HEK293 (cell line): Measurements from ENCODE around the gene CTNNBL1.

Experiments
- PRDM10 ChIP-seq: fragments of 450-650 bp; formaldehyde crosslinking; IDR thresholded peaks from 2 replicates; pipeline ENCODE4 v1.5.1; 2016; ENCODE audit warnings: missing biosample characterization, missing genetic modification characterization
- ZNF791 ChIP-seq: fragments of 450-650 bp; formaldehyde crosslinking; IDR thresholded peaks from 2 replicates; pipeline ENCODE4 v1.5.1; 2016; ENCODE audit warnings: missing biosample characterization, missing genetic modification characterization

GRCh38 chr20:37836926-37837325 lies 143.1 kb downstream of the CTNNBL1 start:
- TF ChIP-seq ZNF791 (no peak), PRDM10 (no peak)
